GM19025 (cell line): ENCODE results near the gene UPP1.
"Not testable (repeated sequence)": the region's sequence is repeated elsewhere in the genome, so short reads cannot be mapped to it uniquely, and the experiment has no call there.

Experiments used
- ATAC-seq: cut with Tn5 transposase; IDR thresholded peaks from one replicate; pipeline ENCODE4 v1.9.1; 2021; ENCODE audit warnings: mild to moderate bottlenecking, low read depth, moderate library complexity; ENCODE audit not compliant: unreplicated experiment

Gene UPP1

DNA sequence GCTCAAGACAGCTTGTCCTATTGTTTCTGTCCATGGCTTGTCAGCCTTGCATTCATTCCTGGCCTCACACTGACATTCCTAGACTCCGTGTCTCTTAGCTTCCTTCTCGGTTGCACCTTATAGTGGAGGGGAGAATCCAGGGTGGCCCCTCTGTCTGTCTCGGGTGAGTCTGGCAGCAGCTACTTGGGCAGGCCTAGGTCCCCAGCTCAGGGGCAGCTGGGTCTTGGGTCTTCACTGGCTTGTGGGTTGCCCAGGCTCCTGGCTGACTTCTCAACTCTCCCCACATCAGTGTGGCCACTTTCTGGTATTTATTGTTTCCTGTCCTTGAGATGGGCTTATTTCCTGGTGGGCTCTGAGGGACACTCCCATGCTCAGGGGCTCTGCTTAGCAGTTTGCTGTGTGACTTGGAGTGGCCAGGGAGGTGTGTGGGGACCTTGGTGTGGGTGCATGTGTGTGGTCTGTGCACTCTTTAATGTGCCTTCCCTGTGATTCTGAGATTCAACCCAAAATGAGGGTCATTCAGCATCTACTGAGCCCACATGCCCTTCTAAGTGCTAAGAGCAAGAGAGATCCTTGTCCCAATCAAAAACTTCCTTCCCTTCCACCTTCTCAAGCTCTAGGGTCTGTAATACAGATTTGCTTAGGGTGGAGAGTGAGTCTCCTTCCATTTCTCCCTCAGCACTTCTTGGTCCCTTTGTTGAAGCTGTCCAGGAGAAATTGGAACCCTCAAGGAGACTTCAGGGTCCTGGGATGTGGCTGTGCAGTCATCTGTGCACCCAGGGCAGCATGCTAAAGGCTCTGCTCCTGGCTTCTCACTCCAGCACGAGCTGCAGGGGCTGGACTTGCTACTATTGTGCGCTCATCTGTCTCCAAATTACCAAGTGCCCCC, 20.1 kb downstream of the UPP1 start:
- ATAC-seq, result no peak

DNA sequence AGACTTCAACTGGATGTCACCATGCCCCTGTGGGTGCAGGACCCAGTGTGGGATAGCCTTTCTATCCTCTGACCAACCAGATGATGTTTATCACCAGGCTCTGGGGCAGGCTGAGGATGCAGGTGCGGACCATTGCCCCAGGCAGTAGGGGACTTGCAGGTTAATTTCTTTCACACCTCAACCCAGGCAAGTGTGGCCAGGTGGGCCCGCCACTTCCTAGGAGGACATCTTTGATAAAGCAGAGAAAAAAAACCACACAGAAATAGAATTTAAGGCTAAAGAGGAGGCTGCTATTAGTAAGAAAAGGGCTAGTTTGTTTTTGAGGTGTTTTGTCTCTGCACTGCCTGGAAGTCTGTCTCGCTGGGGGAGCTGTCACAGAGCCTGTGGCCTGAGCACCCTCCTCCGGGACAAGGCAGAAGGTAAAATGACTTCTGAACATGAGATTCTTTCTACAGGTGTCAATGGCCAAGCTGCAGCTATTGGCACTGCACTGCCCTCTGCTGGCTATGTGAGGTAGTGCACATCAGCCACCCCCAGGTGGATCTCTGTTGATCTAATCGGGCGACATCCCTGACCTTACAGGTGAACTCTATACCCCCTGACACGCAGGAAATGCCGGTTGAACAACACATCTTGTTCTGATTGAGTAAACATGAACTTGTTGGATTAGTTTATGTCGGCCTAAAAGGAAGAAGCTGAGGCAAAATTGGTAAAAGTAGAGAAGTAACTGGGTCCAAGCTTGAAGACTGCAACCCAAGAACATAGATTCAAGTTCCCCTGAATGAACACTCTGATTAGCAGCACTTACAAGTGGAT, 21.0 kb downstream of the UPP1 start:
- peak; percentile 91 for ATAC-seq

DNA sequence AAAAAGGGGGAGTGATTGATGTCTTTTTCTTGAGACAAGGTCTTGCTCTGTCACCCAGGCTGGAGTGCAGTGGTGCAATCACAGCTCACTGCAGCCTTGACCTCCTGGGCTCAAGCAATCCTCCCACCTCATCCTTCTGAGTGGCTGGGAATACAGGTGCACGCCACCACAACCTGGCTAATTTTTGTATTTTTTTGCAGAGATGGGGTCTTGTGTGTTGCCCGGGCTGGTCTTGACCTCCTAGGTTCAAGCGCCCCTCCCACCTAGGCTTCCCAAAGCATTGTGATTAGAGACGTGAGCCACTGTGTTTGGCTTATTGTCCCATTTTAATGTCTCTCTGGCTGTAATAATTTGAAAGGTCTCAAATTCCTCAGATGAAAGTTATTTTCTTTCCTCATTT, 21.8 kb downstream of the UPP1 start:
- no peak for ATAC-seq

DNA sequence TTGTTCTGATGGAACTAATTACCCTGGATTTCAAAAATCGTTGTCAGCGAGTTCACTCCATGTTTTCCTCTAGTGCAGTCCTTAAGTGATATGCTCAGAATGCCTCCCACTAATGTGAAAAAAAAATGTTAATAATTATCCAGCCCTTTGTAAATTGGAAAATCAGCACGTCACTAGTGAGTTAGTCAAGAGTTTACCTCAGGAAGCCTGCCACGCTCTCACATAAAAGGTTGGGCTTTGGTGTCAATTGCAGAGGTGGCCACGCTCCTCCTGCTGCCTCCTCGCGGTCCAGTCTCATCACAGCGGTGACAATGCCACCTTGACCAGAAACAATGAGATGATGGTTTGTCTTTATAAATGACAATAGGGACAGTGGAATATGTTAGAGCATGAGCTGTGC, 22.5 kb downstream of the UPP1 start:
- no peak for ATAC-seq

DNA sequence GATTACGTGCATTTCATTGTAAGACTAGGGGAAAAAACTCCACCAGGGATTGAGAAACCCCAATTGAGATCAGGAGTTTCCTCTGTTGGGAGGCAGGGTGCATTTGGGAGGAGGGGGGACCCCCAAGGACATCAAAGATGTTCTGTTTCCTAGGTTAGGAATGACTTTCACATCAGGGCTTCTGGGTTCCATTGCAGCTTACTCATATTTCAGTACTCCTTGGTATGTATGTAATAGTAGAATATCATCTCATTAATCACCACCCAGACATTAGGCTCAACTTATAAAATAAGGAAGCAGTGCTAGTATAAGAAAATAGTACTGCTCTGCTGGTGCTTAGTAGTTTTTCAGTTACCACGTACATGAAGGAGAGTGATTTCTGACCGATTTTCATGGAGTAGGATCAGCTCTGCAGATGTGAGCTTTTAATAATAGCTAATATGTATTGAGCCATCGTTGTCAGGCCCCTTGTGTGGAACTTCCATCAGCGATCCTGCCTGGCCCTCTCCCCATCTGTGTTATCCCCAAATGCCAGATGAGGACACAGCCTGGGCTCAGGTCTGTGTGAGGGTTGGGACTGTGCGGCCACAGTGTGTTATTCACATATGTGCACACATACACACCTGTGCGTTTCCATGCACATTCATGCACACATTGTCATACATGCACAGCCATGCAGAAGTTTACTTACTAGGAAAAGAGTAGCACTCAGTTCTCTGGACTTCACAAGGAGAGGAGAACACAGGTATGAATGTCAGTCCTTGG, 23.5 kb downstream of the UPP1 start:
- no peak for ATAC-seq

DNA sequence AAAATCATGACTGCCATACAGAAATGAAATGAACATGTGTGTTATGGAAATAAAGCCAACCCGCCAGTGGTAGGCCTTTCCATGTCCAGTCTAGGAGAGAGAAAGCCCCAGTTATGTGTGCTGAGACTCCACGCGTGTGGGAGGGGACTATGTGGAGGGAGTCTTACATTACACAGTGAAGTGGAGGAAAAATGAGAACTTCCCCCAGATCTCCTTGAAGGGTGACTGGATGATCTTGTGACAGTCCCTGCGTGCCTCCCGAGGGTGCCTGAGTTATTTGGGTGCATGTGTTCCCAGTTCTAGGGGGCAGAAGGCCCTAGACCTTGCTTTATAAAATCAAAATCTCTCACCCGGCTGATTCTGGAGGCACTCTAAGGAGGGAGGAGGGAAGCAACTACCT, 24.2 kb downstream of the UPP1 start:
- no peak for ATAC-seq

DNA sequence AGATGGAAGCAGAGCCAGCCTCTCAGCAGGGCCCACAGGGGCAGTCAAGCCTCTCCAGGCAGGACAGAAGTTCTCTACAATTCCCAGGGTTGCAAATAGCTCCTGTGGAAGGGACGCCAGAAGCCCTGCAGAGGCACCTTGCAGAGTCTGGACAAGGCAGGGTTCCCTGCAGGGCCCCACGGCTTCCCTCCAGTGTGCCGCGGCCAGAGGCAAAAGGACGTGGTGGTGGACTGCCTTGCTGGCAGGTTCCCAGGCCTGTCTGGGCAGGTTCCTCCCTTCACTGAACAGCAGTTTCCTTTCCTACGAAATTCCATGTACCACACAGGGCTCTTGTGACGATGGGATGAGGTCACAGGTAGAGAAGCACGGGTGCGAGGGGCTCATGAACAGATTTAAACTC, 25.1 kb downstream of the UPP1 start:
- no peak for ATAC-seq

DNA sequence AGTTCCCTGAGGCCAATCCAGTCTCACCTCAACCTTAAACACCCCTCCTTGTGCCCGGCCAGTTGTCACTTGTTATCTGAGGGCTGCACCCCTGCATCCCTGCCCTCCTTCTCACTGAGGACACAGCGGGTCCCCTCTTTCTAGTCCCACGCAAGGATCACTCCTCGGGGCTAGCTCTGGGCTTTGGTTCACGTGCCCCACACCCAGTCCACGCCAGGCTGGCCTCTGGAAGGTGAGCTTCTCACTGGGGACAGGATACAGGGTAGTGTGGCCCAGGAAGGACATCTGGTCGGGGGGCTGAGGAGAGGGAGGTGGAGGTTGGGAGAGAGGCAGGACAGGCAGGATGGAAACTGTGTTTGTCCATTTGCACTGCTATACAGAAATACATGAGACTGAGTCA, 25.5 kb downstream of the UPP1 start:
- no peak for ATAC-seq

DNA sequence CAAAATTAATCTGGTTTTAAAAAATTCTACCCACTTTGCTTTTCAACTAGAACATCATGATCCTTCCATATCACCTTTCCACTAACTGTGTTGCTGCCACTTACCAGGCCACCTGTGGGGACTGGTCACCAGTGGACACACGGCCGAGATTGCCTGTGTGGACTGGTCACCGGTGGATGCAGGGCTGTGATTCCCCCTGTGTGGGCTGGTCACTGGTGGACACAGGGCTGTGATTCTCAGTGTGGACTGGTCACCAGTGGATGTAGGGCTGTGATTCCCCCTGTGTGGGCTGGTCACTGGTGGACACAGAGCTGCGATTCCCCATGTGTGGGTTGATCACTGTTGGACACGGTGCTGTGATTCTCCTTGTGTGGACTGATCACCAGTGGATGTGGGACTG, 27.0 kb downstream of the UPP1 start:
- no peak for ATAC-seq

DNA sequence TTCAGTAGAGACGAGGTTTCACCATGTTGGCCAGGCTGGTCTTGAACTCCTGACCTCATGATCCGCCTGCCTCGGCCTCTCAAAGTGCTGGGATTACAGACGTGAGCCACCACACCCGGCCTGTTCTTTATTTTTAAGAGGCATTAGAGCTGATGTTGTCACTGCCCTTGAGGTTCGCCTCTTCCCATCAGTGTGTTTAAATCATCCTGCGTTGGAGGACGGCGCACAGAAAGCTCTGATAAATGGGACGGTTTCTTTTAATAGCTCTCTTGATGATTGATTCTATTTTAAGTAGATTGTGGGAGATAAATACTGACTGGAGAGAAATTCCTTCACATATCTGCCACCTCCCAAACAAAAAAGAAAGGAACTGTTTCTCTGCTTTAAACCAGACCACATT, 29.0 kb downstream of the UPP1 start:
- no peak for ATAC-seq

DNA sequence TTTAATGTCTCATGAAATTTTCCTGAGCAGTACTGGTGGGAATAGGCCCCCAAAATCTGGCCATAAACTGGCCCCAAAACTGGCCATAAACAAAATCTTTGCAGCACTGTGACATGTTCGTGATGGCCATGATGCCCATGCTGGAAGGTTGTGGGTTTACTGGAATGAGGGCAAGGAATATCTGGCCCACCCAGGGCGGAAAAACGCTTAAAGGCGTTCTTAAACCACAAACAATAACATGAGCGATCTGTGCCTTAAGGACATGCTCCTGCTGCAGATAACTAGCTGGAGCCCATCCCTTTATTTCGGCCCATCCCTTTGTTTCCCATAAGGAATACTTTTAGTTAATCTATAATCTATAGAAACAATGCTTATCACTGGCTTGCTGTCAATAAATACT, 31.5 kb downstream of the UPP1 start:
- ATAC-seq, result not testable (repeated sequence)

DNA sequence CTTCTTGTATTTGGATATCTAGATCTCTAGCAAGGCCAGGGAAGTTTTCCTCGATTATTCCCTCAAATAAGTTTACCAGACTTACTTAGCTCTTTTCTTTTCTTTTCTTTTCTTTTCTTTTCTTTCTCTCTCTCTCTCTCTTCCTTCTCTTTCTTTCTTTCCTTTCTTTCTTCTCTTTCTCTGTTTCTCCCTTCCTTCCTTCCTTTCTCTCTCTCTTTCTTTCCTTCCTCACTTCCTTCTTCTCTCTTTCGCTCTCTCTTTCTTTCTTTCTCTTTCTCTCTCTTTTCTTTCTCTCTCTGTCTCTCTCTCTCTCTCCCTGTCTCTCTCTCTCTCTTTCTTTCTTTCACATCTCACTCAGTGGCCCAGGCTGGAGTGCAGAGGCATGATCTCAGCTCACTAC, 37.0 kb downstream of the UPP1 start:
- ATAC-seq, result no peak

DNA sequence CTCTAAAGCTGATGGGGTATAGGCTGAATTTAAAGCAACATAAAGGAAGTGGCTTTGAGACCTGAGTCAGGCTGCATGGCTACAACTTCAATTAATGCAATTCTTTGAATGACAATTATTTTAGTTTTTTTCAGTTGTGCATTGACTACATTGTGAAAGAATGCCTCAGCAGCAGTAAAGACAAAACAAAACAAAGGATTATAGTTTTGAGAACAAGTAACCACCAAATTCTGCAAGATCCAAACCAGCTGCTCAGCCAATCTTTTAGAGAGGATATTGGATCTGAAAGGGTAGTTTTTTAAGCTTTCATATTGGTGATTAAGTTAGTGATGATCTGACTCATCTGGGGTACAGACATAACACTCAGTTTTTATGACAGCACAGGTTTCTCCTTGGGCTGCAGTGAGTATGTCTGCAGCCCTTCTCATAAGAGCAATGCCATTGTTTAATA, 41.6 kb downstream of the UPP1 start:
- ATAC-seq, result peak; percentile 71

DNA sequence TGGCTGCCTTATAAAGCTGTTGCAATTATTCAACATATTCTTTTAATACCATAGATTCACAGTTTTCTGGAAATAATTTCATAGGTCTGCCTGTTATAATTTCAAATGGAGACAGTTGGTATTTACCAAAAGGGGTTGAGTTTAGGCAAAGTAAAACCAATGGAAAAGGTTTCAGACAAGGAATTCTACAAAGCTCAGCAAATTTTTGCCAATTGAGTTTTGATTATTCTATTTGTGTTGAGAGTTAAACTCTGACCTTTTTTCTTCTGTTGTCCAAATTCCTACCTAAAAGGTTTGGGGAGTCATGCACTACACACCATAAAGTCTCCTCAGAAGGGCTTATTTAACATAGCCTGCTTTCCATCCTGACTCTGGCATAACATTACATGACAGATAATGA, 43.7 kb downstream of the UPP1 start:
- ATAC-seq, result no peak

DNA sequence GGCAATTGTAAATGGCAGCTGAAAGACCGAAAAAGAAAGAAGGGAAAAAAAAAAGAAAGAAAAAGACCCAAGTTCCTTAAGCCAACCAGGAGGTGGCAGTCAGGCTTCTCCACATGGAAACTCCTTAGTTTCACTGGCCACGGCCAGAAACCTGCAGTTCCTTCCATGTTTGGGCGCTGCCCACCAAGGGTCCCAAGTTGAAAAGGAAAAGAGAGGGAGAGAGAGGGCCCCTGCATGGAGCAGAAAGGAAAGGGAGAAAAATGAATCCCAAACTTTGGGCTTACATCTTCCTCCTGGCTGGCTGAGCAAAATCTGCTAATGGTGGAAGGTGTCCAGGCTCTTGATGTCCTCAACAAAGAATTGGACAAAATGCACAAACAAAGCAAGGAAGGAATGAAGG, 50.4 kb downstream of the UPP1 start:
- no peak for ATAC-seq

DNA sequence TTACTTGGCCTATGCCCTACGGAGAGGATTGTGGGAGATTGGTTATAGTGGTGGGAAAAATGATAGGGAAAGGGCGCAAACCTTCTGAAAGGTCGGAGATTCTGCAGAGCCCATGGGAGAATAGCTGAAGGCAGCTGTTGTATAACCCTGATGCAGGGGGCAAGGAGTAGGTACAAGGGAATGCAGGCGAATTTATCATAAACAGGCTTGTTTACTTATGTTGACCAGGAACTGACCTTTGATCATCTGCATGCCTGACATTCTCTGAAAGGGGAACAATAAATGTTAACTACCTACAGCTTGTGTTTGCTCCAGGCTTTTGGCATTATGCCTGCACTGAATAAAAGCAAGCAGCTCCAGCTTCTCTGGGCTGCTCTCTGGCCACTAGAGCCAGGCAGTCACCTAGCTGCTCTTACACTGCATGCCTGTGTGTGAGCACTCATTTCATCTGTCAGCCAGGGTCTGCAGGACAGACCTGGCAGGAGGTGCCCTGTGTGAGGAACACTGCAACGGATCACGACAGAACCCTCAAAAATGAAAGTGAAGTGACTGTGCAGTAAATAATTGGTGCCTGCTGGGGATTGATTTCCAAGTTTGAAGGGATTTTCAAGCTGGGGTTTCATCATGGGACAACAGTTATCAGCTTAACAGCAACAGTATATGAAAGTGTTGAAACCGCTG, 51.1 kb downstream of the UPP1 start:
- ATAC-seq, result peak; percentile 56

DNA sequence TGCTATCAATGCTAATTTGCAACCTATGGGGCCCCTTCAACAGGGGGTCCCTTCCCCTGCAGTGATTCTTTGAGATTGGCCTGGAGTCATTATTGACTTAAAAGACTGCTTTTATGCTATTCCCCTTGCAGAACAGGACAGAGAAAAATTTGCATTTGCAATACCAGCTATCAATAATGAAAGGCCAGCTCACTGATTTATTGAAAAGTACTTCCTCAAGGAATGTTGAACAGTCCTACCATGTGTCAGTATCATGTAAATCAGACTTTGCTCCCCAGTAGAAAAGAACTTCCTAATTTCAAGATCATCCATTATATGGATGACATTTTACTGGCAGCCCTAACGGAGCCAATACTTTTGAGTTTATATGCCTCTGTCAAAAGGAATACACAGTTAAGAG, 52.5 kb downstream of the UPP1 start:
- ATAC-seq, result no peak

DNA sequence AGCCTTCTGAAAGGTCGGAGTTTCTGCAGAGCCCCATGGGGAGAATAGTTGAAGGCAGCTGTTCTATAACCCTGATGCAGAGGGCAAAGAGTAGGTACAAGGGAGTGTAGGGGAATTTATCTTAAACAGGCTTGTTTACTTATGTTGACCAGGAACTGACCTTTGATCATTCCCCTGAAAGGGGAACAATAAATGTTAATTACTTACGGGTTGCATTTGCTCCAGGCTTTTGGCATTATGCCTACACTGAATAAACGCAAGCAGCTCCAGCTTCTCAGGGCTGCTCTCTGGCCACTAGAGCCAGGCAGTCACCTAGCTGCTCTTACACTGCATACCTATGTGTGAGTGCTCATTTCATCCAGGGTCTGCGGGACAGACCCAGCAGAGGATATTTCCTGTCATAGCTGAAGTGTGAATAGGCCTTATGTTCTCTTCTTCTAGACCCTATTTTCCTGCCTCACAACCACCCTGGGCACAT, 55.3 kb downstream of the UPP1 start:
- no peak for ATAC-seq

DNA sequence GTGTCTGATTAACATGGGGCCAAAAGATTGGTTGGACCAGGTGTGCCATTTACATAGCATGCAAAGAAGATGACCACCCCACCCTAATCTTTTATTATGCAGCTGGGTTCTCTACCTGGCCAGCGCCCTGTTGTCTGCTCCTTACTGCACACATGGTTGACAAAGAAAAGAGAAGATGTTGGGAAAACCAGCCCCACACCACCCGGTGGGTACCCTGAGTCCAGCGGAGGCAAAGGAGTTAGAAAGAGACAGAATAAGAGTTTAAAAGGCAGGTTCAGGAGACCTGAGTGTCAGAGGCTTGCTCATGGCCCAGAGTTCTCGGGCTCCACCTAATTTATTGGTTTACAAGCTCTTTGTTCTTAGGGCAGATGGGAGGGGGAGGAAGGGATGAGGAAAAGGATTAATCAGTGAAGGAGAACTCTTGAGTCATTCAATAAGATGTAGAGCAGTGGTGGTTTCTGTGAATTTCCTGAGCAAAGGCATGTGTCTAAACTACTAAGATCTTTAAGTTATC, 58.1 kb downstream of the UPP1 start:
- no peak for ATAC-seq

DNA sequence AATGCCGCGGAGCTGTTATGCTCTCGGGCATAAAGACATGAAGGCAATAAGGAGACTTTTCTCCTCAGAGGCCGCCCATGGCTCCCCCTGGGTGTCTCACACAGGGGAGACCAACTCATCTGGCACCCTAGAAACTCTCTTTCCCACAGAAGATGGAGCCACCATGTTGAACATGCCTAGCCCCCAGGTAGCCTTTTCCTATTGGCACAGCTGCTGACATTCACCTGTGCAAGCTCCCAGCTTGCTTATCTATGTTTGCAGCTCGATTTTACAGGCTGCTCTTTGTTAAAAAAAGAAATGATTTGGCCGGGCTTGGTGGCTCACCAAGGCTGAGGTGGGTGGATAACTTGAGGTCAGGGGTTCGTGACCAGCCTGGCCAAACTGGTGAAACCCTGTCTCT, 58.6 kb downstream of the UPP1 start:
- not testable (repeated sequence) for ATAC-seq
